Cardiac fibroblast (primary cell): ENCODE data around the gene EME2.

Experiments
- DNase-seq, 2 donors: peaks; one replicate each; pipeline versions ENCODE4 v3.0.0 to v3.0.0-alpha.2; 2010; ENCODE audit warnings: low read depth in 2 of 2
- H3K4me3 ChIP-seq, 2 donors: replicated peaks in 1 of 2; 1 replicate in 1 of 2; 2 replicates in 1 of 2; pipeline ENCODE4 v1.5.1; 2011; ENCODE audit warnings: low read depth in 2 of 2, low read length in 2 of 2, mild to moderate bottlenecking in 2 of 2, moderate library complexity in 1 of 2
- TF ChIP-seq, protein P1 (sequence below): IDR thresholded peaks from one replicate; pipeline ENCODE4 v1.5.1; 2011; ENCODE audit warnings: low read depth, mild to moderate bottlenecking, low read length, inconsistent platforms

Gene EME2

DNA sequence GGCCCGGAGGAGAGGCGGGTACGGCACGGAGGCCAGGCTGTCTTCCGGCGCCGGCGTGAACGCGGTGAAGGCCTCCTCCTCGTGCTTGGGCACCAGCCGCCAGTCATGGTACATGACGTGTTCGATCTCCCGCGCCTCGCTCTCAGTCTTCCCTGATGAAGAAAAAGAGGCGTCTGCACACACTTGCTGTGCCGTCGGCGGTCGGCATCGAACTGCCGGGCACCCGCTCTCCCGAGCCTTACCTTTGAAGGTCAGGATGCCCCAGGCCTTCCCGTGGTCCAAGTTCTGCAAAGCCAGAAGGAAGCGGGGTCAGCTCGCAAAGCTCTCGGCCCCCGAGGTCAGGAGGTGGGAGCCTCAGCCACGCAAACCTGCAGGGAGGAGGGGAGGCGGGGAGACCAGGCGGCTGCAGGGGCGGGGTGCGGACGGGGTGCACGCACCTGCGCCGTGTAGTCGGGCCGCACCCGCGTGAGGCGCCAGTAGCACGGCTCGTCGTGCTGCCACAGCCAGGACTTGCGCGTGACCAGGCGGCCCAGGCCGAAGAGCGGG lies at the start of gene EME2:
EME2 (plus strand) TSS at position 449 of the 546 bp plus-strand sequence. CDS start 418 bp downstream, outside the sequence.
- DNase-seq = peak in 1 of 2 donors; percentile 44
- peak within 1 kb of the TSS; percentile 78 to 80 for H3K4me3 ChIP-seq
- TF ChIP-seq, protein P1, sequence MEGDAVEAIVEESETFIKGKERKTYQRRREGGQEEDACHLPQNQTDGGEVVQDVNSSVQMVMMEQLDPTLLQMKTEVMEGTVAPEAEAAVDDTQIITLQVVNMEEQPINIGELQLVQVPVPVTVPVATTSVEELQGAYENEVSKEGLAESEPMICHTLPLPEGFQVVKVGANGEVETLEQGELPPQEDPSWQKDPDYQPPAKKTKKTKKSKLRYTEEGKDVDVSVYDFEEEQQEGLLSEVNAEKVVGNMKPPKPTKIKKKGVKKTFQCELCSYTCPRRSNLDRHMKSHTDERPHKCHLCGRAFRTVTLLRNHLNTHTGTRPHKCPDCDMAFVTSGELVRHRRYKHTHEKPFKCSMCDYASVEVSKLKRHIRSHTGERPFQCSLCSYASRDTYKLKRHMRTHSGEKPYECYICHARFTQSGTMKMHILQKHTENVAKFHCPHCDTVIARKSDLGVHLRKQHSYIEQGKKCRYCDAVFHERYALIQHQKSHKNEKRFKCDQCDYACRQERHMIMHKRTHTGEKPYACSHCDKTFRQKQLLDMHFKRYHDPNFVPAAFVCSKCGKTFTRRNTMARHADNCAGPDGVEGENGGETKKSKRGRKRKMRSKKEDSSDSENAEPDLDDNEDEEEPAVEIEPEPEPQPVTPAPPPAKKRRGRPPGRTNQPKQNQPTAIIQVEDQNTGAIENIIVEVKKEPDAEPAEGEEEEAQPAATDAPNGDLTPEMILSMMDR = no peak

DNA sequence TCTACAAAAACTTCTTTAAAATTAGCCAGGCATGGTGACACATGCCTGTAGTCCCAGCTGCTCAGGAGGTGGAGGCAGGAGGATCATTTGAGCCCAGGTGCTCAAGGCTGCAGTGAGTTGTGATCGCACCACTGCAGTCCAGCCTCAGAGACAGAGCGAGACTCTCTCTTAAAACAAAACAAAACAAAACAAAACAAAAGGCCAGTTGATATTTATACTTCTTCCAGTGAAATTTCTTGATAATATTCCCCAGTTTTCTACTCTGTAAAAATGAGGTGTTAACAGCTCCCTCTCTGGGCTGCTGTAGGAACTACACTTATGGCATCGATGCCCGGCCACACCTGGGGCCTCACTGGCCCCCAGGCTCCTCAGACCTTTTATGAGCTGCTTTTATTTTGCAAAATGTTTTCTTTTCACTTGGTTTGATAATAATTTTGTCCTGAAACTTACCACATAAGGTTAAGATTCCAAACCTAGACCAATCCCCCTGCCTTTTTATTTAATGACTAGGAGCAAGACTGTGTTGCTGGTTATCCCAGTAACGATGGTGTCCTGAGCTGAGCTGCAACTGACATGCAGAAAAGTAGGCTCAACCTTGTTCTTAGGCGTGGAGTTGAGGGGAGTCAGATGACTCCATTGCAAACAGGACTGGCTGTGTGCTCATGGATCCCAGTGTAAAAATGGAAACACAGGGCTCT lies 49.0 kb upstream of the EME2 start:
- H3K4me3 ChIP-seq = no peak overlapping the region
- DNase-seq = peak; percentile 59 to 60
- TF ChIP-seq, protein P1 = peak; percentile 81

DNA sequence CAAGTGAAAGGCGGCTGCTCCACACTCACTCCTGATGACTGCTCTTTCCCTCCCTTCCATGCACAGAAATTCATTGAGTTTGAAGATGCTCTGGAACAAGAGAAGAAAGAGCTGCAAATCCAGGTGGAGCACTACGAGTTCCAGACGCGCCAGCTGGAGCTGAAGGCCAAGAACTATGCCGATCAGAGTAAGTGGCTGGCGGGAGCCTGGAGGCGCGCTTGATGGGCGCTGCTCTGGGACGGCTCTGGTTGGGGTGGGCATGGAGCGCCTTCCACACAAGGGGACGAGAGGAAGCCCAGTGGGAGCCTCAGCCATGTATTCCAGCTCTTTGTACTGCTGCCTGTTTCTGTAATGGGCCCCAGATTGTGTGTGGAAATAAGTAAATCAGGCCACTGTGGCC lies 48.1 kb upstream of the EME2 start:
- no peak for DNase-seq

DNA sequence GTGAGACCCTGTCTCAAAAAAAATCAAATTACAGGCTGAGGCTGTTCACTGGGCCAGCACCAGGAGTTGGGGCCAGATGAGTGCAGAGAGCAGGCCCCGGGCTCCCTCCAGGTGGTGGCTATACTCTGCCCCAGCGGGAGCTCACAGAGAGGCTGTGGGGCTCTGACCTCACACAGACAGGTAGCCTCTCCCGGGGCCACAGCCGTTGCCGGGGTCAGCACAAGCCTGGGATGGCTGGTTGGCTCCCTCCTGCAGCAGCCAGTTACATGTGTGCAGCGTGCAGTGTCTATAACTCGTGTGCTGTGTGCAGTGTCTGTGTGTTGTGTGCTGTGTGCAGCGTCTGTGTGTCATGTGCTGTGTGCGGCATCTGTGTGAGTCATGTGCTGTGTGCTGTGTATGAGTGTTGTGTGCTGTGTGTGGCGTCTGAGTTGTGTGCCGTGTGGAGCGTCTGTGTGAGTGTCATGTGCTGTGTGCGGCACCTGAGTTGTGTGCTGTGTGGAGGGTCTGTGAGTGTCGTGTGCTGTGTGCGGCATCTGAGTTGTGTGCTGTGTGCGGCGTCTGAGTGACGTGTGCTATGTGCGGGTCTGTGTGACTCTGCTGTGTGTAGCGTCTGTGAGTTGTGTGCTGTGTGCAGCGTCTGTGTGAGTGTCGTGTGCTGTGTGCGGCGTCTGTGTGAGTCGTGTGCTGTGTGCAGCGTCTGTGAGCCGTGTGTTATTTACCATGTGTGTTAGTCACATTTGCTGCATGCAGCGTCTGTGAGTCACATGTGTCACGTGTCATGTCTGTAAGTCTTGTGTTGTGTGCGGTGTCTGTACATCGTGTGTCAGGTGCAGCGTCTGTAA lies 45.7 kb upstream of the EME2 start:
- no peak for DNase-seq
- no peak overlapping the region for H3K4me3 ChIP-seq

More for the DNA sequence above, 48.1 kb upstream of the EME2 start:
- H3K4me3 ChIP-seq = no peak overlapping the region
- TF ChIP-seq, protein P1 = no peak

GRCh38 chr16:1727651-1728624 lies 44.7 kb upstream of the EME2 start:
- no peak overlapping the region for H3K4me3 ChIP-seq
- no peak for DNase-seq
- TF ChIP-seq, protein P1 = no peak

More for the DNA sequence above, 45.7 kb upstream of the EME2 start:
- TF ChIP-seq, protein P1 = no peak

GRCh38 chr16:1729026-1729425 lies 43.6 kb upstream of the EME2 start:
- TF ChIP-seq, protein P1 = no peak
- DNase-seq = no peak

More at GRCh38 chr16:1729026-1729425, 43.6 kb upstream of the EME2 start:
- H3K4me3 ChIP-seq = no peak overlapping the region
